Peyer's patch (tissue), 4 donors: ENCODE measurements around the gene MICAL3.

Source experiments
- CTCF ChIP-seq, 6 experiments: fragments of 450-650 bp in 4 of 6; fragments of 200-600 bp in 2 of 6; sonication (generic) in 1 of 6; IDR thresholded peaks; one replicate each; pipeline ENCODE4 v1.5.1; 2017 to 2019; ENCODE audit warnings: antibody characterized with exemption in 6 of 6, mild to moderate bottlenecking in 3 of 6, moderate library complexity in 1 of 6
- POLR2A ChIP-seq, 2 donors: fragments of 450-650 bp; IDR thresholded peaks; one replicate each; pipeline ENCODE4 v1.5.1; 2017; ENCODE audit warnings: antibody characterized with exemption in 2 of 2, mild to moderate bottlenecking in 2 of 2, moderate library complexity in 2 of 2

- TF ChIP-seq POLR2A (IDR thresholded peaks at IDR 0.05) (no peak), CTCF (IDR thresholded peaks at IDR 0.05) (no peak)
Observed at GRCh38 chr22:17807578-17808410, 216.6 kb downstream of the MICAL3 start.
